SJCRH30 (cell line): ENCODE results near the gene ZNF211. TPM values are rescaled to one million over a fixed set of nuclear protein-coding genes. Genes with fewer than 3 reads are reported as not detected.

Source experiments
- DNase-seq, 2 experiments: peaks; one replicate each; pipeline ENCODE4 v3.0.0-alpha.2; 2015 to 2020
- H3K27ac ChIP-seq: fragments of 250-450 bp; sonication (Bioruptor Pico); 2 replicates; pipeline ENCODE4 v1.5.1; 2020; ENCODE audit warnings: mild to moderate bottlenecking, moderate library complexity
- H3K27me3 ChIP-seq: fragments of 250-450 bp; sonication (Bioruptor Pico); 2 replicates; pipeline ENCODE4 v1.5.1; 2020; ENCODE audit warnings: mild to moderate bottlenecking, moderate library complexity
- H3K36me3 ChIP-seq: fragments of 250-450 bp; sonication (Bioruptor Pico); 2 replicates; pipeline ENCODE4 v1.5.1; 2020; ENCODE audit warnings: mild to moderate bottlenecking, moderate library complexity
- H3K4me1 ChIP-seq: fragments of 250-450 bp; sonication (Bioruptor Pico); 2 replicates; pipeline ENCODE4 v1.5.1; 2020; ENCODE audit warnings: mild to moderate bottlenecking, moderate library complexity
- H3K4me3 ChIP-seq: fragments of 250-450 bp; sonication (Bioruptor Pico); 2 replicates; pipeline ENCODE4 v1.5.1; 2020; ENCODE audit warnings: mild to moderate bottlenecking, moderate library complexity
- H3K9me3 ChIP-seq: fragments of 250-450 bp; sonication (Bioruptor Pico); replicated peaks from 2 replicates; pipeline ENCODE4 v1.5.1; 2020; ENCODE audit warnings: mild to moderate bottlenecking, moderate library complexity
- total RNA-seq: library from RNA; depleted of rRNA; stranded (reverse); fragments of >200 nt; shearing (Covaris generic); gene quantifications from 2 replicates; pipeline ENCODE4 v1.2.3, GENCODE V29; 2014

ZNF211 gene
- total RNA-seq, 1 experiment from 2014 or later, result 16.6 TPM

GRCh38 chr19:57641715-57642234, 8.8 kb downstream of the ZNF211 start:
- H3K27me3 ChIP-seq, result no peaks in the 10 kb centered on the region
- H3K4me1 ChIP-seq, result no peaks in the 10 kb centered on the region
- DNase-seq, result no peak
- peaks cover 61% of the 10 kb centered on the region for H3K36me3 ChIP-seq
- peaks cover 29% of the 10 kb centered on the region for H3K9me3 ChIP-seq
- no peak overlapping the region for H3K27ac ChIP-seq
- H3K4me3 ChIP-seq, result no peak overlapping the region

GRCh38 chr19:57642396-57643046, 9.6 kb downstream of the ZNF211 start:
- peak in 1 of 2 experiments; percentile 32 for DNase-seq
- H3K27me3 ChIP-seq, result no peaks in the 10 kb centered on the region
- H3K36me3 ChIP-seq, result peaks cover 53% of the 10 kb centered on the region
- peaks cover 24% of the 10 kb centered on the region for H3K9me3 ChIP-seq
- H3K4me1 ChIP-seq, result no peaks in the 10 kb centered on the region
- no peak overlapping the region for H3K27ac ChIP-seq
- H3K4me3 ChIP-seq, result no peak overlapping the region

- H3K27me3 ChIP-seq, result no peaks in the 10 kb centered on the region
- peaks cover 18% of the 10 kb centered on the region for H3K9me3 ChIP-seq
- no peak overlapping the region for H3K27ac ChIP-seq
- H3K4me1 ChIP-seq, result no peaks in the 10 kb centered on the region
- peaks cover 49% of the 10 kb centered on the region for H3K36me3 ChIP-seq
- no peak overlapping the region for H3K4me3 ChIP-seq
- DNase-seq, result no peak
These were observed 10.8 kb downstream of the ZNF211 start for GRCh38 chr19:57643734-57644133.

- Histone ChIP-seq H3K4me1 (peaks cover 5% of the 10 kb centered on the region; the same call in 1 of the 2 replicates), H3K27me3 (no peaks in the 10 kb centered on the region), H3K9me3 (no peaks in the 10 kb centered on the region), H3K27ac (no peak overlapping the region), H3K36me3 (peaks cover 5% of the 10 kb centered on the region), H3K4me3 (no peak overlapping the region)
- DNase-seq, result peak in 1 of 2 experiments; percentile 19
These were observed 15.5 kb downstream of the ZNF211 start for GRCh38 chr19:57648331-57649003.

- H3K27ac ChIP-seq, result no peak overlapping the region
- H3K27me3 ChIP-seq, result no peaks in the 10 kb centered on the region
- DNase-seq, result no peak
- no peak overlapping the region for H3K4me3 ChIP-seq
- no peaks in the 10 kb centered on the region for H3K36me3 ChIP-seq
- H3K9me3 ChIP-seq, result no peaks in the 10 kb centered on the region
- H3K4me1 ChIP-seq, result peaks cover 5% of the 10 kb centered on the region; the same call in 1 of the 2 replicates
These were observed 18.7 kb downstream of the ZNF211 start for GRCh38 chr19:57651654-57651996.

- Histone ChIP-seq H3K9me3 (no peaks in the 10 kb centered on the region), H3K4me1 (peaks cover 5% of the 10 kb centered on the region; the same call in 1 of the 2 replicates), H3K36me3 (no peaks in the 10 kb centered on the region), H3K4me3 (no peak overlapping the region), H3K27me3 (no peaks in the 10 kb centered on the region), H3K27ac (no peak overlapping the region)
- no peak for DNase-seq
These were observed 20.7 kb downstream of the ZNF211 start for GRCh38 chr19:57653689-57654088.

- H3K9me3 ChIP-seq, result no peaks in the 10 kb centered on the region
These were observed 22.5 kb downstream of the ZNF211 start for GRCh38 chr19:57655443-57655842.

GRCh38 chr19:57656346-57656745, 23.4 kb downstream of the ZNF211 start:
- Histone ChIP-seq H3K4me3 (no peak overlapping the region), H3K27ac (no peak overlapping the region), H3K27me3 (no peaks in the 10 kb centered on the region), H3K9me3 (no peaks in the 10 kb centered on the region), H3K4me1 (peaks cover 5% of the 10 kb centered on the region; the same call in 1 of the 2 replicates), H3K36me3 (no peaks in the 10 kb centered on the region)
- no peak for DNase-seq

More at GRCh38 chr19:57655443-57655842, 22.5 kb downstream of the ZNF211 start:
- Histone ChIP-seq H3K27me3 (no peaks in the 10 kb centered on the region), H3K36me3 (no peaks in the 10 kb centered on the region), H3K4me3 (no peak overlapping the region), H3K27ac (no peak overlapping the region), H3K4me1 (peaks cover 5% of the 10 kb centered on the region; the same call in 1 of the 2 replicates)
- DNase-seq, result no peak

- H3K4me3 ChIP-seq, result peak overlapping the region; percentile 59
- H3K4me1 ChIP-seq, result peaks cover 5% of the 10 kb centered on the region; the same call in 1 of the 2 replicates
- H3K27me3 ChIP-seq, result no peaks in the 10 kb centered on the region
- H3K36me3 ChIP-seq, result no peaks in the 10 kb centered on the region
- H3K27ac ChIP-seq, result peak overlapping the region; percentile 78
- peak; percentile 82 to 83 for DNase-seq
- H3K9me3 ChIP-seq, result no peaks in the 10 kb centered on the region
These were observed 31.5 kb downstream of the ZNF211 start for GRCh38 chr19:57664269-57665127.

GRCh38 chr19:57665261-57665806, 32.4 kb downstream of the ZNF211 start:
- peak; percentile 52 to 67 for DNase-seq
- Histone ChIP-seq H3K27ac (peak overlapping the region; percentile 78), H3K4me3 (peak overlapping the region; percentile 59), H3K9me3 (no peaks in the 10 kb centered on the region), H3K4me1 (peaks cover 5% of the 10 kb centered on the region; the same call in 1 of the 2 replicates), H3K27me3 (no peaks in the 10 kb centered on the region), H3K36me3 (no peaks in the 10 kb centered on the region)

GRCh38 chr19:57667228-57667627, 34.3 kb downstream of the ZNF211 start:
- H3K9me3 ChIP-seq, result no peaks in the 10 kb centered on the region
- no peaks in the 10 kb centered on the region for H3K27me3 ChIP-seq
- H3K36me3 ChIP-seq, result no peaks in the 10 kb centered on the region
- no peak overlapping the region for H3K27ac ChIP-seq
- no peak overlapping the region for H3K4me3 ChIP-seq
- no peak for DNase-seq
- H3K4me1 ChIP-seq, result peaks cover 5% of the 10 kb centered on the region; the same call in 1 of the 2 replicates

- H3K4me3 ChIP-seq, result no peak within 1 kb of the TSS
- no peaks in the 10 kb centered on the region for H3K36me3 ChIP-seq
- H3K27me3 ChIP-seq, result no peaks in the 10 kb centered on the region
- H3K9me3 ChIP-seq, result no peaks in the 10 kb centered on the region
- peaks cover 5% of the 10 kb centered on the region; the same call in 1 of the 2 replicates for H3K4me1 ChIP-seq
- no peak for DNase-seq
- H3K27ac ChIP-seq, result no peak within 1 kb of the TSS
These were observed 35.7 kb downstream of the ZNF211 start, which contains the start of gene ZSCAN4 for GRCh38 chr19:57668635-57669034. Gene ZSCAN4 (plus strand): TSS chr19:57668935. CDS start chr19:57676146, 7,211 bp downstream.

- Histone ChIP-seq H3K4me3 (no peak overlapping the region), H3K27ac (no peak overlapping the region), H3K4me1 (no peaks in the 10 kb centered on the region), H3K27me3 (no peaks in the 10 kb centered on the region), H3K36me3 (no peaks in the 10 kb centered on the region), H3K9me3 (no peaks in the 10 kb centered on the region; the same call in 1 of the 2 replicates)
- DNase-seq, result no peak
These were observed 38.3 kb downstream of the ZNF211 start for GRCh38 chr19:57671124-57671895.

- Histone ChIP-seq H3K4me1 (no peaks in the 10 kb centered on the region), H3K9me3 (no peaks in the 10 kb centered on the region; the same call in 1 of the 2 replicates), H3K27ac (no peak overlapping the region), H3K27me3 (no peaks in the 10 kb centered on the region), H3K36me3 (no peaks in the 10 kb centered on the region), H3K4me3 (no peak overlapping the region)
- DNase-seq, result no peak
These were observed 39.5 kb downstream of the ZNF211 start for GRCh38 chr19:57672466-57672865.
